Gastroesophageal sphincter (tissue), 3 donors: ENCODE data around the gene MACO1.

Experiments used
- CTCF ChIP-seq, 4 experiments: fragments of 200-600 bp in 2 of 4; fragments of 450-650 bp in 2 of 4; sonication (generic) in 1 of 4; IDR thresholded peaks; one replicate each; pipeline ENCODE4 v1.5.1; 2017 to 2019; ENCODE audit warnings: antibody characterized with exemption in 4 of 4, mild to moderate bottlenecking in 2 of 4, moderate library complexity in 2 of 4
- EP300 ChIP-seq: sonication (generic); formaldehyde crosslinking; IDR thresholded peaks from one replicate; pipeline ENCODE4 v1.6.1; 2017; ENCODE audit warnings: antibody characterized with exemption, mild to moderate bottlenecking
- POLR2A ChIP-seq, 2 donors: fragments of 450-650 bp; IDR thresholded peaks; one replicate each; pipeline ENCODE4 v1.6.1; 2017; ENCODE audit warnings: antibody characterized with exemption in 2 of 2, mild to moderate bottlenecking in 2 of 2, moderate library complexity in 1 of 2

- no peak for TF ChIP-seq POLR2A (IDR thresholded peaks at IDR 0.05)
- no peak for TF ChIP-seq CTCF (IDR thresholded peaks at IDR 0.05)
- TF ChIP-seq EP300 = no peak
These were observed 8.6 kb downstream of the MACO1 start for GRCh38 chr1:25439287-25439686.
